Measurements from ENCODE around the gene HK1. TPM values are rescaled to one million over a fixed set of nuclear protein-coding genes. Genes with fewer than 3 reads are reported as not detected.
"Not testable (repeated sequence)": the region's sequence is repeated elsewhere in the genome, so short reads cannot be mapped to it uniquely, and the experiment has no call there.

Gene HK1
- total RNA-seq, 1 donor from 2014 or later, result 109 TPM

GRCh38 chr10:69445041-69445440, 166.7 kb downstream of the HK1 start:
- no peak for DNase-seq (ENCODE audit: low spot score)

- no peak for DNase-seq (ENCODE audit: low spot score)
These were observed 167.9 kb downstream of the HK1 start for GRCh38 chr10:69446229-69446628.

GRCh38 chr10:69446650-69447151, 168.4 kb downstream of the HK1 start:
- DNase-seq (ENCODE audit: low spot score), result no peak

GRCh38 chr10:69449841-69450240, 171.5 kb downstream of the HK1 start:
- no peak for DNase-seq (ENCODE audit: low spot score)

GRCh38 chr10:69450395-69450794, 172.1 kb downstream of the HK1 start:
- DNase-seq (ENCODE audit: low spot score), result not testable (repeated sequence)

GRCh38 chr10:69451209-69451783, 173.0 kb downstream of the HK1 start, which contains the start of gene TSPAN15:
TSS of gene TSPAN15 (plus strand) at chr10:69451465. CDS start at chr10:69451595, 130 bp downstream.
- peak; percentile 97 for DNase-seq (ENCODE audit: low spot score)

Other genes starting within 250 kb of the HK1 start
- 404 TPM for gene SRGN, start 190.4 kb upstream of the HK1 start, total RNA-seq
- gene VPS26A, start 154.3 kb upstream of the HK1 start, total RNA-seq, result 63.0 TPM
- 27.0 TPM for gene SUPV3L1, start 98.3 kb upstream of the HK1 start, total RNA-seq
- 0.10 TPM for gene HKDC1, start 58.2 kb upstream of the HK1 start, total RNA-seq
- 0.61 TPM for gene TACR2, start 138.4 kb downstream of the HK1 start, total RNA-seq
- 109 TPM for gene TSPAN15, start 173.0 kb downstream of the HK1 start, total RNA-seq

Data from mesenteric fat pad (tissue), 1 donor.